ENCODE measurements around the gene TBC1D2B. TPM values are rescaled to one million over a fixed set of nuclear protein-coding genes. Genes with fewer than 3 reads are reported as not detected.

Gene TBC1D2B
- total RNA-seq, 4 donors from 2014 or later: 31.3 to 58.8 (median 32.7) TPM

DNA sequence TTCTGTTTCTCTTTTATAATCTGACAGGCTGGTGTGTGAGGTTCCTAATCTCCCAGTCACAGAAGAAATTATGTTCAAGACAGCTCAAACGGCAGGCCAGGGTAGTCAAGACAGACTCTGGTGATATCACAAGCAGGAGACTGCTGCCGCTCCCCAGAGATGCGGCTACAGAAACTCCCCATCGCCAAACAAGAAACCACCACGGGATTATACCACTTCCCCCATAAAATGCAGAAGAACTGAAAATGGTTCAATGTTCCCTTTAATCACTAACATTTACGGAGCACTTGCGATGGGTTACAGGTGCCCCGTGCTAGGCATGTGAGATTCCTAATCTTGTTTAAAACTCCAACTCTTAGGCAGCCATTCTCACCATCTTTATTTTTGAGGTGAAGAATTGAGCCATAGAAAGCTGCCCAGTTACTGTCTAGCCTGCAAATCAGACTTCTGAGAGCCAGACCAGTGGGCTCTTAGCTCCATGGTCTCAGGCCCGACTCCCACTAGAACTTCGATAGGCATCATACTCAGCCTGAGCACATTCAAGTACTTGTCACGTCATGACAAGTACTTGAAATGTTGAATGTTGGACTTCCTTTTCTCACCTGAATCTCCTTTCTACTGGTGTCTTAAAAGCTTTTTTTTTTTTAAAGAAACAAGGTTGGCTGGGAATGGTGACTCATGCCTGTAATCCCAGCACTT is 58.4 kb downstream of the TBC1D2B start:
- intact Hi-C loops (cut with DNase I): no loop called here
- Histone ChIP-seq H3K36me3 (peaks cover 17 to 80% (median 61%) of the 10 kb centered on the region in 4 donors), H3K27ac (replicated peaks in 1 of 4) (no peak overlapping the region), H3K27me3 (no peaks in the 10 kb centered on the region), H3K9me3 (no peaks in the 10 kb centered on the region), H3K4me1 (peaks cover 7 to 25% (median 16%) of the 10 kb centered on the region in 4 donors), H3K4me3 (no peak overlapping the region)
- TF ChIP-seq POLR2AphosphoS5 (IDR thresholded peaks at IDR 0.05): no peak
- TF ChIP-seq POLR2A (IDR thresholded peaks at IDR 0.05; ENCODE audit: low read depth): no peak
- TF ChIP-seq, protein P1, sequence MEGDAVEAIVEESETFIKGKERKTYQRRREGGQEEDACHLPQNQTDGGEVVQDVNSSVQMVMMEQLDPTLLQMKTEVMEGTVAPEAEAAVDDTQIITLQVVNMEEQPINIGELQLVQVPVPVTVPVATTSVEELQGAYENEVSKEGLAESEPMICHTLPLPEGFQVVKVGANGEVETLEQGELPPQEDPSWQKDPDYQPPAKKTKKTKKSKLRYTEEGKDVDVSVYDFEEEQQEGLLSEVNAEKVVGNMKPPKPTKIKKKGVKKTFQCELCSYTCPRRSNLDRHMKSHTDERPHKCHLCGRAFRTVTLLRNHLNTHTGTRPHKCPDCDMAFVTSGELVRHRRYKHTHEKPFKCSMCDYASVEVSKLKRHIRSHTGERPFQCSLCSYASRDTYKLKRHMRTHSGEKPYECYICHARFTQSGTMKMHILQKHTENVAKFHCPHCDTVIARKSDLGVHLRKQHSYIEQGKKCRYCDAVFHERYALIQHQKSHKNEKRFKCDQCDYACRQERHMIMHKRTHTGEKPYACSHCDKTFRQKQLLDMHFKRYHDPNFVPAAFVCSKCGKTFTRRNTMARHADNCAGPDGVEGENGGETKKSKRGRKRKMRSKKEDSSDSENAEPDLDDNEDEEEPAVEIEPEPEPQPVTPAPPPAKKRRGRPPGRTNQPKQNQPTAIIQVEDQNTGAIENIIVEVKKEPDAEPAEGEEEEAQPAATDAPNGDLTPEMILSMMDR (IDR thresholded peaks at IDR 0.05): no peak
- no peak for TF ChIP-seq EP300 (IDR thresholded peaks at IDR 0.05)
- 65% methylated on average over 11 of the region's 11 CpGs for WGBS
- no peak for DNase-seq (ENCODE audit: extremely low spot score)

DNA sequence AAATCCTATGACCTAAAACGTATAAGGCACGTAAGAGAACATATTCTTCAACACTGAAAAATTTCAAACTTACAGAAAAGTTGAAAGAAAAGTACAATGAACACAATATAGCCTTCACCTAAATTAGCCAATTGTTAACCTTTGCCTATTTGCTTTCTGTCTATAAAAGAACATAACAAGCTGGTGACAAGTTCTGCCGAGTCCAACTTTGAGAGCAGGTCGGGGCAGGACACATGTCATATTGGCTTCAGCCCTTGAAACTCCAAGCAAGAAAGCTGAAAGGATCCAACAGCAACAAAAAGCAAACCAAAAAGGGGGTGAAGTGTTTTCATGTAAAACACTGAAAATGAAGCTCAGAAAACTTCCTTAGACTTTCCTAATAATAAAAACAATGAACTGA is 59.1 kb downstream of the TBC1D2B start:
- Histone ChIP-seq H3K36me3 (peaks cover 15 to 77% (median 61%) of the 10 kb centered on the region in 4 donors), H3K27me3 (no peaks in the 10 kb centered on the region), H3K4me3 (no peak overlapping the region), H3K9me3 (no peaks in the 10 kb centered on the region), H3K27ac (replicated peaks in 1 of 4) (no peak overlapping the region), H3K4me1 (peaks cover 3 to 18% (median 10%) of the 10 kb centered on the region in 4 donors)
- intact Hi-C loops (cut with DNase I): no loop called here
- WGBS: 83% methylated on average over 4 of the region's 4 CpGs
- TF ChIP-seq, protein P1 (IDR thresholded peaks at IDR 0.05): no peak
- TF ChIP-seq POLR2AphosphoS5 (IDR thresholded peaks at IDR 0.05) (no peak), POLR2A (IDR thresholded peaks at IDR 0.05; ENCODE audit: low read depth) (no peak), EP300 (IDR thresholded peaks at IDR 0.05) (no peak)
- no peak for DNase-seq (ENCODE audit: extremely low spot score)

DNA sequence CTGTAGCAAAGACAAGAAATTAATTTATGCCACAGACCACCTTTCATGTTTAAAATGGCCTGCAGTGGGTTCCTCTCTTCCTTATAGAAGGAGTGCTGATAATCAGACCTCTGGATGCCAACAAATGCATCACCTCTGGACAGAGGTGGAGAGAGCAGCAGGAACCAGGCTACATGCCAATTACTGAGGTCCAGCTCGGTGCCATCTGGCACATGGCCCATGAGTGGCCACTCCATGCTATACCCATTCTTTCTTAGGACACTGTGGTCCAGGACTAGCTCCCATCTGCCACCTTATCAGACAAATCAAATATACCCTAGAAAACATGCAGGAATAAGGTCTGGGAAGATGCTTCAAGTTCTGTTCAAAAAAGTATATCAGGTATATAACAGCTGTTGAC is 60.7 kb downstream of the TBC1D2B start:
- intact Hi-C loops (cut with DNase I): no loop called here
- Histone ChIP-seq H3K4me3 (no peak overlapping the region), H3K9me3 (no peaks in the 10 kb centered on the region), H3K4me1 (peaks cover 0 to 7% (median 1%) of the 10 kb centered on the region in 4 donors), H3K36me3 (peaks cover 30 to 79% (median 64%) of the 10 kb centered on the region in 4 donors), H3K27me3 (no peaks in the 10 kb centered on the region), H3K27ac (replicated peaks in 1 of 4) (no peak overlapping the region)
- no CpG with 5 or more reads among the region's 1 CpG for WGBS
- DNase-seq (ENCODE audit: extremely low spot score): no peak
- TF ChIP-seq POLR2AphosphoS5 (IDR thresholded peaks at IDR 0.05): no peak
- TF ChIP-seq, protein P1 (IDR thresholded peaks at IDR 0.05): no peak
- no peak for TF ChIP-seq POLR2A (IDR thresholded peaks at IDR 0.05; ENCODE audit: low read depth)

DNA sequence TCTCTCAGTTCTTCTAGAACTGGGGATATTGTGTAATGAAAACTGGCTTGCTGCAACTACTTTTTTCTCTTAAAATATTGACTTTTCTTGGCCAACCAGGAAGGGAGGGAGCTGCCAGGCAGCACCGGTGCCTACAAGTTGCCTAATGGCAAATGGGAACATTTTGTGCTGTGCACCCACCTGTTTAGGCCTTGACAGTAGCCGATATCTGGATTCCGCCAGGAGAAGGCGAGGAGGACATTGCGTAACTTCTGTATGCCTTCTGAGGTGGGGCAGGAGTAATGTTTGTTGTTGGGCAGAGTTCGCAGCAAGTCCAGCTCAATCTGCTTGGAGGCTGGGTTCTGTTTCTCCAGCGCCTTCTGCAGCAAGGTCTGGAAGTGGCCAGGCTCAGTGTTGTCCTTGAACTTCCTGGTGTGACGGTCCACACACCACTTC is 64.9 kb downstream of the TBC1D2B start:
- intact Hi-C loops (cut with DNase I): no loop called here
- H3K9me3 ChIP-seq: no peaks in the 10 kb centered on the region
- no peaks in the 10 kb centered on the region for H3K27me3 ChIP-seq
- TF ChIP-seq, protein P1 (IDR thresholded peaks at IDR 0.05): no peak
- peak; percentile 35 to 70 for TF ChIP-seq POLR2AphosphoS5 (IDR thresholded peaks at IDR 0.05)
- no peak overlapping the region for H3K27ac ChIP-seq (replicated peaks in 1 of 4)
- H3K36me3 ChIP-seq: peaks cover 33 to 94% (median 81%) of the 10 kb centered on the region in 4 donors
- no peak for DNase-seq (ENCODE audit: extremely low spot score)
- no peak overlapping the region for H3K4me3 ChIP-seq
- WGBS: 88% methylated on average over 8 of the region's 8 CpGs
- H3K4me1 ChIP-seq: peaks cover 8 to 20% (median 10%) of the 10 kb centered on the region in 4 donors

All from esophagus muscularis mucosa (tissue), 4 donors.